ENCODE results near the gene TXNRD2.

DNA sequence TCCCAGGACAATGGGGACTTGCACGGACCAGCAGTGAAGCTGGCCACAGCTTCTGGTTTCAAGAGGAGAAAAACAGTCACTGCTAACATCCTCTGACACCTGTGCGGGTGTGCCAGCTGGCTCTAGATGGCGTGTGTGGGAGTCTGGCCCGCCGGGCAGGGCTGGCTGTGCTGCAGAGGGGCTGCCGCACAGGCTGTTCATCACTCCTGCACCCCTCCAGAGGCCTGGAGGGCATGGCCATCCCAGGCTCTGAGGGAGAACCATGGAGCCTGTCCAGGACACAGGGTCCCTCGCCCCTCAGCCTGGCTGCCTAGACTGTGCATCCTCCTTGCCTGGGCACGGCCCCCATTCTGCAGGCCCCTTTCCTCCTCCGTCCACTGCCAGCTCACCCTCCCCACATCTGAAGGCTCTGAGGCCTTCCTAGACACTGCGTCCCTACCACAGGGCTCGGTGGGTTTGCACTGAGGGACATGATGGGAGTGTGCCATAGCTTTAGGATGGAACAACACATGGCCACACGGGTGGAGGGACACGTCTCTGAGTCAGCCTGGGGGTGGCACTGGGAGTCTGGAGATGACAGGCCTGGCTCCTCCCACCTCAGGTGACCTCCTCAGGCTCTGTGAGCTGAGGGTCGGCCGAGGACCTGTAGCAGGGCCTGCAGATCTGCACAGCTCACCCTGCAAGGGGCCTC is 44.8 kb downstream of the TXNRD2 start:
- TF ChIP-seq, protein P1, sequence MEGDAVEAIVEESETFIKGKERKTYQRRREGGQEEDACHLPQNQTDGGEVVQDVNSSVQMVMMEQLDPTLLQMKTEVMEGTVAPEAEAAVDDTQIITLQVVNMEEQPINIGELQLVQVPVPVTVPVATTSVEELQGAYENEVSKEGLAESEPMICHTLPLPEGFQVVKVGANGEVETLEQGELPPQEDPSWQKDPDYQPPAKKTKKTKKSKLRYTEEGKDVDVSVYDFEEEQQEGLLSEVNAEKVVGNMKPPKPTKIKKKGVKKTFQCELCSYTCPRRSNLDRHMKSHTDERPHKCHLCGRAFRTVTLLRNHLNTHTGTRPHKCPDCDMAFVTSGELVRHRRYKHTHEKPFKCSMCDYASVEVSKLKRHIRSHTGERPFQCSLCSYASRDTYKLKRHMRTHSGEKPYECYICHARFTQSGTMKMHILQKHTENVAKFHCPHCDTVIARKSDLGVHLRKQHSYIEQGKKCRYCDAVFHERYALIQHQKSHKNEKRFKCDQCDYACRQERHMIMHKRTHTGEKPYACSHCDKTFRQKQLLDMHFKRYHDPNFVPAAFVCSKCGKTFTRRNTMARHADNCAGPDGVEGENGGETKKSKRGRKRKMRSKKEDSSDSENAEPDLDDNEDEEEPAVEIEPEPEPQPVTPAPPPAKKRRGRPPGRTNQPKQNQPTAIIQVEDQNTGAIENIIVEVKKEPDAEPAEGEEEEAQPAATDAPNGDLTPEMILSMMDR (IDR thresholded peaks at IDR 0.05): no peak
- TF ChIP-seq POLR2A (IDR thresholded peaks at IDR 0.05): no peak
- no peak for TF ChIP-seq POLR2AphosphoS5 (IDR thresholded peaks at IDR 0.05)
- TF ChIP-seq EP300 (IDR thresholded peaks at IDR 0.05): no peak
